Measurements from ENCODE around the gene TMEM205. TPM values are rescaled to one million over a fixed set of nuclear protein-coding genes. Genes with fewer than 3 reads are reported as not detected.
"Not testable (repeated sequence)": the region's sequence is repeated elsewhere in the genome, so short reads cannot be mapped to it uniquely, and the experiment has no call there.

Gene TMEM205
- total RNA-seq, 1 experiment from 2014 or later: 74.7 TPM

DNA sequence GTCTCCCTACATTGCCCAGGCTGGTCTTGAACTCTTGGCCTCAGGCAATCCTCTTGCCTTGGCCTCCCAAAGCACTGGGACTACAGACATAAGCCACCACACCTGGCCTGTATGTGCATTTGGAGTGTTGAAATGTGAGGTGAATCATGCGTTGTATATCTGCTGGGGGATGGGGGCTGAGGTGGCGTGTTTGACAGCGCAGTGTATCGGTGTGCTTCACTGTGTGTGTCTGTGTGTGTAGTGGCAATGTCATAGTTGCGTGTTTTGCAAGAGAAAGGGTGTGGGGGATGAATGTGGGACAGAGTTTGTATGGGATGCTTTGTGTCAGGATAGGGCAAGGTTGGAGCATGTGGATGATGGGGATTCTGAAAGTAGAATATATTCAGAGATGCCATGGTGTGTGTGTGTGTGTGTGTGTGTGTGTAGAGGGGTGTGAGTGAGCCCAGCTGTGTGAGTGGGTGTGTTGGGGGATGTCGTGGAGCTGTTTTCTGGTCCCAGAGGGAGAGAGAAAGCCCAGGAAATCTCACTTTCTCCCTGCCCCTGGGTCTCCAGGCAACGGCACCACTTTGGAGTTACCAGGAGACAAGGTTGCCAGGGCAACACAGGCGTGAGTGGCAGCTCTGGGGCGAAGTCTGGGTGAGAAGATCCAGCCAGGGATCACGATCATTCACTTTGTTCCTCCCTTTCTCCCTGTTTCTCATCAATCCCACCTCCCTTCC is 27.3 kb upstream of the TMEM205 start:
- DNase-seq (ENCODE audit: low spot score): no peak

DNA sequence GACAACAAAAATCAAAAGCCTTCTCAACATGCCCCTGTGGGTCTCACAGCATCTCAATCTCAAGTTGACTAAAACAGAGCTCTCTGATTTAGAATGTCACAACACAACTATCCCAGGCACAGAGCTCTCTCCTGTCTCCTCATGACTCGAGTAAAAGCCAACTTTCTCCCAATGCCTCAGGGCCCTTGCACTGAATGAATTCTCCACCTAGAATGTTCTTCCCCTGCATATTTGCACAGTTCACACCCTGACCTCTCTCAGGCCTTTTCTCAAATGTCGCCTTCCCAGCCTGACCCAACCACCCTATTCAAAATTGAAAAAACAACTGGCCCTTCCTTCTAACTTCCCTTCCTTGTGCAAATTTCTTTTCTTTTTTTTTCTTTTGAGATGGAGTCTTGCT is 24.7 kb upstream of the TMEM205 start:
- DNase-seq (ENCODE audit: low spot score): no peak

DNA sequence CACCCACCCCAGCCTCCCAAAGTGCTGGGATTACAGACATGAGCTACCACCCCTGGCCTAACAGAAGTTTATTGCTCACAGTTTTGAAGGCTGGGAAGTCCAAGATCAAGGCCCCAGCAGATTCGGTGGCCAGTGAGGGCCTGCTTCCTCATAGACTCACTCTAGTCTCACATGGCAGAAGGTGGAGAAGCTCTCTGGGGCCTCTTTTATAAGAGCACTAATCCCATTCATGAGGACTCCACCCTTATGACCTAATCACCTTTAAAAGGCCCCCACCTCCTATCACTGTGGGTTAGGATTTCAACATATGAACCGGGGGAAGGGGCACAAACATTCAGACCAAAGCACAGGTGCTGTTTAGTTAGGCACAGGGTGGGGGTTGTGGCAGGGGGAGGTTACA is 21.5 kb upstream of the TMEM205 start:
- no peak for DNase-seq (ENCODE audit: low spot score)

DNA sequence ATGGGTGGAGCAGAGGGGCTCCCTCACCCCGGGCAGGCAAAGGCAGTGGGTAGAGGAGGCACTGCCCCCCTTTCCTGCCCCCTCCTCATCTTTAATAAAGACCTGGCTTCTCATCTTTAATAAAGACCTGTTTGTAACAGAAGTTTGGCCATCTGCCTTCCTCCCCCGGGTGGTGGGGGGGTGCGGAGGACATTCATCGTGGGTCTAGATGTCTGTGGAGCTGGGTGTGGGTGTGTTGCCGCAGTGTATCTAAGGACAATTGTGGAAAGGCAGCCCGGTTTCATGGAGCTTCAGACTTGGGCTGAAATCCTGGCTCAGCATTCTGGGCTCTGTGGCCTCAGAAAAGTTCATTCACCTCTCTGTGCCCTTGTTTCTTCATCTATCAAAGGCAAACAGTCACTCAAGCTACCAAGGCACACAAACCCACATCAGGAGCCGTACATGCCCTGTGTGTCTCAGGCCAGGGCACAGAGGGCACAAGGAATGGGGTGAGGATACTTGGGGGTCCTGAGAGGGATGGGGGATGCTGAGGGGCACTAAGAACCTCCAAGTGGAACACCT is 19.6 kb upstream of the TMEM205 start:
- no peak for DNase-seq (ENCODE audit: low spot score)

DNA sequence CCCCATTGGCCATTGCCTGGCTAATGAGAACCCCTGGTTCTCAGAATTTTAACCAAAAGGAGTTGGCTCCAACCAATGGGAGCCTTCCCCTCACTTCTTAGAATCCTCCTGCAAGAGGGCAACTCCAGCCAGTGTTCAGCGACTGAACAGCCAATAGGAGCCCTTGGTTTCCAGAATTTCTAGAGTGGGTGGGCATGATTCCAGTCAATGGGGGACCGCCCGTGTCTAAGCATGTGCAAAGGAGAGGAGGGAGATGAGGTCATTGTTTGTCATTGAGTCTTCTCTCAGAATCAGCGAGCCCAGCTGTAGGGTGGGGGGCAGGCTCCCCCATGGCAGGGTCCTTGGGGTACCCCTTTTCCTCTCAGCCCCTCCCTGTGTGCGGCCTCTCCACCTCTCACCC is 18.9 kb upstream of the TMEM205 start:
- no peak for DNase-seq (ENCODE audit: low spot score)

DNA sequence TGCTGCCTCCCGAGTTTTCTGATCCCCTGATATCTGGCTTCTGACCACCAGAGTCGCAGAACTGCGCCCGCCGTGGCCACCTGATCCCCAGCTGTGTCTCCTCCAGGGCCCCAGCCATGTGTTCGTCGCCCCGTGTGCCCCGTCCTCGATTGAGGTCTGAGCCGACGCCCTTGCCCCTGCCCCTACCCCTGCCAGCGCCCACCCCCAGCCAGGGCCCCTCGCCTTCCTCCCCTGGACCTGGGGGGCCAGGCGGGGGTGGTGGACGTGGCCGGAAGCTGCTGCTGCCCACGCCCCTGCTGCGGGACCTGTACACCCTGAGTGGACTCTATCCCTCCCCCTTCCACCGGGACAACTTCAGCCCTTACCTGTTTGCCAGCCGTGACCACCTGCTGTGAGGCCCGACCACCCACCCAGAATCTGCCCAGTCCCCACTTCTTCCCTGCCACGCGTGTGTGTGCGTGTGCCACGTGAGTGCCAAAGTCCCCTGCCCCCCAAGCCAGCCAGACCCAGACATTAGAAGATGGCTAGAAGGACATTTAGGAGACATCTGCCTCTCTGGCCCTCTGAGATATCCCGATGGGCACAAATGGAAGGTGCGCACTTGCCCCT is 18.3 kb upstream of the TMEM205 start:
- DNase-seq (ENCODE audit: low spot score): no peak

DNA sequence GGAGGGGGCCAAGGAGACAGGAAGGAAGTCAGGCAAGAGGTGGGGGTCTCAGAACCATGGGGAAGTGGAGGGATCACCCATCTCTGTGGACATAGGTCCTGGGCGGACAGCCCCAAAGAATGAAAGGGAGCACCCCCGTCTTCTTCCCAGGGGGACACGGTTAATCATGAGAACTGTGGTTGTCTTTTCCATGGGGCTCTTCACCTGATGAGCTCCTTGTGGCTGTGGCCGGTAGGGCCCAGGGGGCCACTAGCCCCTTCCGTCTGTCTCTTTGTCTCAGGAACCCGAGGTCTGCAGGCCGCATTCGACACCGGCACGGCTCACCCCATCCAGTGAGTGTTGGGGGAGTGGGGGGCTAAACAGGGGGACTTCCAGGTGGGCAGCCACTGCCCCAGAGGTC is 17.8 kb upstream of the TMEM205 start:
- DNase-seq (ENCODE audit: low spot score): no peak

DNA sequence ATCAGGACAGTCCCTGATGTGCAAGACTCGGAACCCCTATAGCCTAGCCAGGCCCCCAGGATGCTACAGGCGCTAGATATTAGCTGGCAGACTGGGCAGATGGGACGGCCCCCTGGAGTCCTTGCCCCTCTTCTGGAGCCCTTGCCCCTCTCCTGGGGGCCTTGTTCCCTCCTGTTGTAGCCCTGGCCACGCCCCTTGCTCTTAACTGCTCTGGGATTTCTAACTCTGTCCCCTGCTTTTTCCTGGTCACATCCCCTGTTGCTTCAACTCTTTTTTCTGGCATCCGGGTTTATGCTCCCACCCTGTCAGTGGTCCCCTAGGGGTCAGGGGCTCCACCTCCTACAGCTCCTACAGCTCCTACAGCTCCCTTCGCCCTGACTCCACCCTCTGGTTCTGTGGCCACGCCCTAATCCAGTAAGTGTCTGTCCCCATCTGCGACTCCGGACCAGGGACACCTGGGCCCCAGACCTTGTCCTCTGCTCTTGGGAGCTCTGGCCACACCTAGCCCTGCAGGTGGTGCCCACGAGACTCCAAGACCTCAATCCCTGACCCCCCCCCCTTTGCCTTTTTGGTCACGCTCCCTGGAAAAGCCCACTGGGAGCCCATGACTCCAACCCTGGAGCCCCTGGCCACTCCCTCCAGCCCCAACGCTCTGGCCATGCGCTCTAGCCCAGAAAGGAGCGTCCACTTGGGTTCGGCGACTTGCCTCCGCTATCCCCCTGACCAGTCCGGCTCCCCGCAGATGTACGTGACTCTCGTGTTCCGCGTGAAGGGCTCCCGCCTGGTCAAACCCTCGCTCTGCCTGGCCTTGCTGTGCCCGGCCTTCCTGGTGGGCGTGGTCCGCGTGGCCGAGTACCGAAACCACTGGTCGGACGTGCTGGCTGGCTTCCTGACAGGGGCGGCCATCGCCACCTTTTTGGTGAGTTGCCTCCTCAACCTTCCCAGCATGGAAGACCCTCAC is 16.0 kb upstream of the TMEM205 start:
- no peak for DNase-seq (ENCODE audit: low spot score)

DNA sequence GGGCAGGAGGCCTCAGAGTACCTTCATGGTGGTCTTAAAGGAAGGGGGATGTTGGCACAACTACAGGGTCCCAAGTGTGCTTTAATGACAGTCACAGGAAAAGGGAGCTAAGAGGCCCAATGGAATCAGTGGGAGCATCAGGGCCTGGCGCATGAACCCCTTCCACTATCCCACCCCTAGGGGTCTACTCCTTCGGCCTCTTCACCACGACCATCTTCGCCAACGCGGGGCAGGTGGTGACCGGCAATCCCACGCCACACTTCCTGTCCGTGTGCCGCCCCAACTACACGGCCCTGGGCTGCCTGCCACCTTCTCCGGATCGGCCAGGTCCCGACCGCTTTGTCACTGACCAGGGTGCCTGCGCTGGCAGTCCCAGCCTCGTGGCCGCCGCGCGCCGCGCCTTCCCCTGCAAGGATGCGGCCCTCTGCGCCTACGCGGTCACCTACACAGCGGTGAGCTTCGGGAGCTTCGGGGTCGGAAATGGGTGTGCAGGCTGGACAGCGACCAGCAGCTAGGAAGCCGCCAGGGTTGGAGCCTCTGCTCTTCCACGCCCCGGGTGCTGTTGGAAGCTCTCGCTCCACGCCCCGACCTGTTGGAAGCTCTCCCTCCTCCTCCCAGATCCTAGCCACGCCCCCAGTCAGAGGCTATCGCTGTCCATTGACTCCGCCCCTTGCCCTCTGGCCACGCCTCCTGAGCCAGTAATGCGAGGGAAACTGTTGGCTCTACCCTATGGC is 15.1 kb upstream of the TMEM205 start:
- DNase-seq (ENCODE audit: low spot score): no peak

DNA sequence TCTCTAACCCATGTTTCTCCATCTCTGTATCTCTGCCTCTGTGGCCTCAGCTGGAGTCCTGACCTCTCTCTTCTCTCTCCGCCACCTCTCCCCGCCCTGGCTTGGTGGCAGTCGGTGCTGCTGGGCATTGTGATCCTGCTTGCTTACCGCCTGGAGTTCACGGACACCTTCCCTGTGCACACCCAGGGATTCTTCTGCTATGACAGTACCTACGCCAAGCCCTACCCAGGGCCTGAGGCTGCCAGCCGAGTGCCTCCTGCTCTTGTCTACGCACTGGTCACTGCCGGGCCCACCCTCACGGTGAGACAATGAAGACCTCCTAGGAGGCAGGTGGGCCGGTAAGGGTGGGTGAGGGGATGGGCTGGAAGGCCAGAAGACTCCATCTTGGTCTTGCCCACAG is 13.4 kb upstream of the TMEM205 start:
- DNase-seq (ENCODE audit: low spot score): no peak

DNA sequence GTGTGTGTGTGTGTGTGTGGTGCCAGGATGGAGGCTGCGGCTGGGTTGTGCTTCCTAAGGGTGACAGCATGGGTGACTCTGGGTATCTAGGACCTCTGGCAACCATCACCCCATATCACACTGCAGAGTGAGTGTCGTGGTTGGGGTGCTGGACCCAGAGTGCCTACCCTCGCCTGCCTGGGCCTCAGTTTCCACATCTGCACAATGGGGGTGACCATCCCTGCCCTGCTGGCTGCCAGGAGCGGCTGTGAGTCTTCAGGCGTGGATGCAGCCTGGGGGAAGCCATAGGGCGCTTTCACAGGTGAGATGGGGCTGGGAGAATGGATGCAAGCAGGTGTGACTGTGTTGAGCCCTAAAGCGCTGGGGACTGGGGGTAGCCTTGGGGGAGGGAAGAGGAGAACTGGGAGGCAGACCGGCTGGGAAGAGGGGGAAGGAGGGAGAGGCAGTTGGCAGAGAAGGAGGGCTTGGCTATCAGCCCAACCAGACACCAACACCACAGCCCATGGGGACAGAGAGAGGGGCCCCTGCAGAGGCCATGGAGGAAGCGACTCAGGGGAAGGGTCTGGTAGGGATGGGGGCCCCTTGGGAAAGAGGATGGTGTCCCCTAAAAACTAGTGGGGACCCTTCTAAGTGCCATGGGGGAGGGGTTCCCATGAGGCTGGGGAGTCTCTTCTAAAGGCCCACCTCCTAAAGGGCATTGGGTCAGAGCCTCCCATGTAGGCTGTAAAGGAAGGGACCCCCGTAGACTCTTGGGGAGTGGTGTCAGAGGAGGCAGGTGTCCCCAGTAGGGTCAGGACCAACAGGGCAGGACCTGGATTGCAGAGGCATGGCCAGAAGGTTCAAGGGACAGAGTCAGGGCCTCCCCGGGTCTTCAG is 10.8 kb upstream of the TMEM205 start:
- DNase-seq (ENCODE audit: low spot score): no peak

DNA sequence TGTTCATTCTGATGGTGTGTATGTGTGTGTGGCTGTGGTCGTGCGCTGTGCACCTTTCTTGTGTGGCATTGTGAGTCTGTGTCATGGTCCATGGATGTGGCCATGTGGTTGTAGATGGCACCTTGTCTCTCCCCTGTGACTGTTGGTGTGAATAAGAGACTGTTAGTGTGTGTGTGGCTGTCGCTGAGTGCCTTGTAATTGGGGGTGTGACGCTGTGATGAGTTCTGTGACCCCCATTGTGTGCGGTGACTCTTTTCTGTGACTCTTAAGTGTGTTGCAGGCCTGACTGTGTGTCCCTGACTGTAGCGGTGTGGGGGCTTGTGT is 10.0 kb upstream of the TMEM205 start:
- DNase-seq (ENCODE audit: low spot score): no peak

DNA sequence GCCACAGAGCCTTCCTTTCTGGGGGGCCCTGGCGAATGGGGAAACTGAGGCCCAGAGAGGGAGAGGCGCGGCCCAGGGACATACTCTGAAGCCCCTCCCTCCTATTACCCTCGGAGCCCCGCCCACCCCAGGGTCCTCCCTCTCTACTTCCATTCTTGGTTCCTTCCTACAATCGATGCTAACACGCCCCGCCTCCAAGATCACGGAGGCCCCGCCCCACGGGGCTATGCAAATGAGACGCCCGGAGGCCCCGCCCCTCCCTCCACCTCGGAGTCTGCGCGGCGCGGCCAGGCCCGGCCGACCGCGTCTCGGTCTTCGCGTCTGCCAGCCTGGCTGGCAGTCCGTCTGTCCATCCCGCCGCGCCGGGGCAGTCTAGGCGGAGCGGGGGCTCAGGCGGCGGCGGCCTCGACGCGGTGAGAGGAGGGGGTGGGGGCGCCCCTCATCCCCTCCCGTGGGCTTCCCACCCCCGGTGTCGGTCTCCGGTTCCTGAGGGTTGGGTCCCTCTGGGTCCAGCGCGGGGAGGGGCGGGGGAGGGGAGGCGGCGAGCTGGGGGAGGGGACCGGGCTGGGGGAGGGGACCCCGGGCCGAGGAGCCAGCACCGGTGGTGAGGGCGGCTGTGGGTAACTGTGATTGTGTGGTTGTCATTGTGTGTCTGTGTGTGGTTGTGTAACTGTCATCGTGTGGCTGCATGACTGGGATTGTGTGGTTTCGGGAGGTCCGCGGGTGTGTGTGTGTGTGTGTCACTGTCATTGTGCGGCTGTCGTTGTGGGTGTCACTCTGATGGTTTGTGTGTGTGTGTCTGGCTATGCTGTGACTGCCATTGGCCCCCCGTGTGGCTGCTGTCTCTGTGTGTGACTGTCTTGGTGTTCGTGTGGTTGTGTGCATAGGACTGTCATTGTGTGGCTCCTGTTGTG is 9.3 kb upstream of the TMEM205 start, which contains the start of gene PLPPR2:
Gene PLPPR2, plus strand, starts transcription at position 273 of the 914 bp plus-strand sequence. CDS start 2,242 bp downstream, outside the sequence.
- peak; percentile 62 for DNase-seq (ENCODE audit: low spot score)

DNA sequence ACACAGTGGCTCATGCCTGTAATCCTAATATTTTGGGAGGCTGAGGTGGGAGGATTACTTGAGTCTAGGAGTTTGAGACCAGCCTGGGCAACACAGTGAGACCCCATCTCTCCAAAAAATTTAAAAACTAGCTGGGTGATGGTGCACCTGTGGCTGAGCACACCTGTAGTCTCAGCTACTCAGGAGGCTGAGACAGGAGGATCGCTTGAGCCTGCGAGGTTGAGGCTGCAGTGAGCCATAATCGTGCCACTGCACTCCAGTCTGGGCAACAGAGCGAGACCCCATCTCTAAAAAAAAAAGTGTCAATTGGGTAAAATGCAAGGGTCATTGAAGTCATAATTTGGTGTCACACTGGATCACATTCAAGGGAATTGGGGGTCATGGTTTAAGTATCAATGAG is 8.0 kb upstream of the TMEM205 start:
- not testable (repeated sequence) for DNase-seq (ENCODE audit: low spot score)

DNA sequence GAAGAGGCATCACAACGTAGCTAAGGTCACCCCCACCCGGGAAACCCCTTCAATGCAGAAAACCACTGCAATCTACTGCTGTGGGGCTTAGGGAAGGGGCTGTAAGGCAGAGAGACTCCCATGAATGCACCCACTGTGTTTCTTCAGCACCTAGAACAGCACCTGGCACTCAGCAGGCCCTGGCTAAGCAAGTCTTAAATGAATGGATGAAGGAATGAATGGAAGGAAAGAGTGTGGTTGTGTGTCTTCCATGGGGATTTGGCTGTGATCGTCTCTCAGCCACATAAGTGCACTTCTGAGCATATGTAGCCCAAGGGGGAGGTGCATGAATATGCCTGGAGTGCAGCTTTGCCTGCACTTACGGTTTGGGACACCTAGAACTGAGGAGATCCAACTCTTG is 3.1 kb upstream of the TMEM205 start:
- DNase-seq (ENCODE audit: low spot score): no peak

DNA sequence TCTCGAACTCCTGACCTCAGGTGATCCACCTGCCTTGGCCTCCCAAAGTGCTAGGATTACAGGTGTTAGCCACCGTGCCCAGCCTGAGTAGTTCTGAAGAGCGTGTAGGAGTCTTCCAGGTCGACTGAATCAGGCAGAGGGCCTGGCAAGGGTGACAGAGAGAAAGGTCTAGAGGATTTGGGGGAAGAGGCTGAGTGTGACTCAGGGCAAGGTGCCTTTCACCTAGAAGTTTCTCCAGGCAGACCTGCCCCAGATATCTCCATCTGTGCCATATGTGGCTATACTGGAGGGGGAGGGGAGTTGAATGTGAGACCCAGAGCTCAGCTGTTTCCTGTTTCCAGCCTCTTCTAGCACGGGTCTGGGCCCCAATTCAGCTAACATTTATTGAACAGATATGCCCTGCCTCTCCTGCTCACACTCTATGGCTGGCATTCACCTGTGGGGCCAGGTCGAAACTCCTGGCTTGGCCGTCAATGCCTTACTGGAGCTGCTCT is 1.5 kb upstream of the TMEM205 start:
- DNase-seq (ENCODE audit: low spot score): no peak

DNA sequence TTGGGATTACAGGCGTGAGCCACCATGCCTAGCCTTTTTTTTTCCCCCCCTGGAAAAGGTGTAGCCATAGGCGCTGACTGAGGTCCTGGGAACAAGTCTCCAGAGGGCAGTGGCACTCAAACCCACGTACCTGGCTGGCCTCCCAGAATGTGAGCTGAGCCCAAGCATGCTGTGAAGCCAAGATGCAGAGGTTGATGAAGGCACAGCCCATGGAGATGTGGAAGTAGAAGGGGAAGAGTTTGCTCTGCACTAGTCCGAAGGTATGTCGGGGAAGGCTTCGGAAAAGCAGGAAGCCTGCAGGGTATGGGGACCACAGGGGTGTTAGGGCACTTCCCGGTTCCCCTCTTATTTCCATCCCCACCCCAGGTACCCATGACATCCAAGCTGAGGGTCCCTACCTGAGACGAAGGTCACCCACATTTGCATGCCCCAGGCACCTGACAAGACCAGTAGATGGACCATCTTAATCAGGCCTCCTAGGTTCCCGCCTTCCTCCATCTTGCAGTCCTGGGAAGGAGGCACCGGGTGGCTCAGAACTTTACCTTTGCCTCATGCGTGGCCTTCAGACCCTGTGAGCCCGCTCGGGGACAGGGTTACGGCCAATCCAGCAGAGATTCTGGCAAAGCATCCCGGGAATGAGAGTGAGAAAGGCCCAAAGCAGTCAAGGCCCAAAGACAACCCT is 805 bp downstream of the TMEM205 start:
- DNase-seq (ENCODE audit: low spot score): peak; percentile 49

DNA sequence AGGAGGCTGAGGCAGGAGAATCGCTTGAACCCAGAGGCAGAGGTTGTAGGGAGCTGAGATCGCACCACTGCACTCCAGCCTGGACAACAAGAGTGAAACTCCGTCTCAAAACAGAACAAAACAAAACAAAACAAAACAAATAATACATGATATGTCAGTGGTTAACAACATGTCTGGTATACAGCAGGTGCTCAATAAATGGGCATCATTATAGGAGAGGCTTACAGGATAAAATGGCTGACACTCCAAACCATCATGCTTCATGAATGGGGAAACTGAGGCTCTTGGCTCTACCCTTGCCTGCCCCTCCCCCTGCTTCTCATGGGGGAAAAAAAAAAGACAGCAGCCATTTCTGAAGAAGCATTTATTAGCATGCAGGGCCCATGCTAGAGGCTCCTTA is 3.6 kb downstream of the TMEM205 start:
- no peak for DNase-seq (ENCODE audit: low spot score)

DNA sequence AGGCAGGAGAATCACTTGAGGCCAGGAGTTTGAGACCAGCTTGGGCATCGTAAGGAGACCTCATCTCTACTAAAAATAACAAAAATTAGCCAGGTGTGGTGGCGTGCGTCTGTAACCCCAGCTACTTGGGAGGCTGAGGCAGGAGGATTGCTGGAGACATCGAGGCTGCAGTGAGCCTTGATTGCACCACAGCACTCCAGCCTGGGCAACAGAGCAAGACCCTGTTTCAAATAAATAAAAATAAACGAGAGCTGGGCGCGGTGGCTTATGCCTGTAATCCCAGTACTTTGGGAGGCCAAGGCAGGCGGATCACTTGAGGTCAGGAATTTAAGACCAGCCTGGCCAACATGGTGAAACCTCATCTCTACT is 6.0 kb downstream of the TMEM205 start:
- not testable (repeated sequence) for DNase-seq (ENCODE audit: low spot score)
